Mesenchymal stem cell (in vitro differentiated cells and primary cell): Measurements from ENCODE around the gene THBS4.

ENCODE experiments used
- DNase-seq: peaks from one replicate; pipeline ENCODE4 v3.0.0-alpha.2; 2013
- H2AFZ ChIP-seq: one replicate; pipeline ENCODE4 v1.6.1; 2013; ENCODE audit warnings: low read depth, mild to moderate bottlenecking, control low read depth, inconsistent platforms, low read length, moderate library complexity
- H2AK5ac ChIP-seq: 2 replicates; pipeline ENCODE4 v1.6.1; 2013; ENCODE audit warnings: low read length, moderate library complexity, mild to moderate bottlenecking, inconsistent platforms; ENCODE audit not compliant: severe bottlenecking
- H2BK120ac ChIP-seq: one replicate; pipeline ENCODE4 v1.6.1; 2013; ENCODE audit warnings: low read depth, mild to moderate bottlenecking, inconsistent platforms, low read length, moderate library complexity
- H2BK12ac ChIP-seq, 2 experiments: one replicate each; pipeline ENCODE4 v1.6.1; 2013; ENCODE audit warnings: inconsistent platforms in 2 of 2, low read length in 2 of 2, mild to moderate bottlenecking in 2 of 2, moderate library complexity in 2 of 2, control low read depth in 1 of 2
- H2BK15ac ChIP-seq: one replicate; pipeline ENCODE4 v1.6.1; 2013; ENCODE audit warnings: mild to moderate bottlenecking, low read depth, inconsistent platforms; ENCODE audit not compliant: poor library complexity, severe bottlenecking
- H2BK5ac ChIP-seq: 2 replicates; pipeline ENCODE4 v1.6.1; 2013; ENCODE audit warnings: low read depth, mild to moderate bottlenecking, low read length, control low read depth, inconsistent platforms; ENCODE audit not compliant: poor library complexity, severe bottlenecking
- H3K14ac ChIP-seq, 2 experiments: one replicate each; pipeline ENCODE4 v1.6.1; 2013; ENCODE audit warnings: inconsistent platforms in 2 of 2, low read length in 2 of 2, control low read depth in 1 of 2, mild to moderate bottlenecking in 1 of 2, moderate library complexity in 1 of 2
- H3K18ac ChIP-seq, 2 experiments: one replicate each; pipeline ENCODE4 v1.6.1; 2013; ENCODE audit warnings: inconsistent platforms in 2 of 2, low read length in 2 of 2, control low read depth in 1 of 2, low read depth in 1 of 2, mild to moderate bottlenecking in 1 of 2
- H3K23ac ChIP-seq, 2 experiments: one replicate each; pipeline ENCODE4 v1.6.1; 2013; ENCODE audit warnings: inconsistent platforms in 2 of 2, low read length in 2 of 2, mild to moderate bottlenecking in 2 of 2, moderate library complexity in 2 of 2, control low read depth in 1 of 2
- H3K27ac ChIP-seq: 2 replicates; pipeline ENCODE4 v1.5.1; 2013; ENCODE audit warnings: mild to moderate bottlenecking, moderate library complexity, low read length, control low read depth, inconsistent platforms; ENCODE audit not compliant: poor library complexity, severe bottlenecking
- H3K27me3 ChIP-seq, 2 experiments: 2 replicates each; pipeline versions ENCODE4 v1.6.1 to v1.7.0; 2013; ENCODE audit warnings: low read length in 2 of 2, mild to moderate bottlenecking in 2 of 2, moderate library complexity in 2 of 2, control low read depth in 1 of 2, inconsistent platforms in 1 of 2; ENCODE audit not compliant: control insufficient read depth in 1 of 2, insufficient read depth in 1 of 2
- H3K36me3 ChIP-seq, 2 experiments: 2 replicates each; pipeline versions ENCODE4 v1.6.1 to v1.7.0; 2013; ENCODE audit warnings: low read length in 2 of 2, control low read depth in 1 of 2, inconsistent platforms in 1 of 2, low read depth in 1 of 2, mild to moderate bottlenecking in 1 of 2; ENCODE audit not compliant: insufficient read depth in 2 of 2, control insufficient read depth in 1 of 2
- H3K4ac ChIP-seq, 2 experiments: one replicate each; pipeline ENCODE4 v1.6.1; 2013; ENCODE audit warnings: inconsistent platforms in 2 of 2, low read length in 2 of 2, mild to moderate bottlenecking in 2 of 2, moderate library complexity in 2 of 2, control low read depth in 1 of 2, low read depth in 1 of 2
- H3K4me1 ChIP-seq: 2 replicates; pipeline ENCODE4 v1.6.1; 2013; ENCODE audit warnings: low read depth, low read length, control low read depth; ENCODE audit not compliant: control insufficient read depth, insufficient read depth
- H3K4me2 ChIP-seq: 2 replicates; pipeline ENCODE4 v1.6.1; 2013; ENCODE audit warnings: low read length, mild to moderate bottlenecking, inconsistent platforms; ENCODE audit not compliant: poor library complexity, severe bottlenecking
- H3K4me3 ChIP-seq, 2 experiments: 2 replicates each; pipeline versions ENCODE4 v1.5.1 to v1.7.0; 2013; ENCODE audit warnings: low read length in 2 of 2, mild to moderate bottlenecking in 2 of 2, control low read depth in 1 of 2, low read depth in 1 of 2; ENCODE audit not compliant: insufficient read depth in 1 of 2
- H3K79me1 ChIP-seq: replicated peaks from 2 replicates; pipeline ENCODE4 v1.6.1; 2013; ENCODE audit warnings: mild to moderate bottlenecking, control low read depth, low read length, inconsistent platforms; ENCODE audit not compliant: poor library complexity, severe bottlenecking
- H3K9ac ChIP-seq: 2 replicates; pipeline ENCODE4 v1.7.0; 2013; ENCODE audit warnings: mild to moderate bottlenecking, low read length, moderate library complexity
- H3K9me3 ChIP-seq: 2 replicates; pipeline ENCODE4 v1.7.0; 2013; ENCODE audit warnings: mild to moderate bottlenecking, low read length; ENCODE audit not compliant: control insufficient read depth
- H4K8ac ChIP-seq: one replicate; pipeline ENCODE4 v1.6.1; 2013; ENCODE audit warnings: inconsistent platforms, mild to moderate bottlenecking, low read length, moderate library complexity
- H4K91ac ChIP-seq: one replicate; pipeline ENCODE4 v1.6.1; 2013; ENCODE audit warnings: mild to moderate bottlenecking, low read length, inconsistent platforms
- WGBS: methylation state at CpG from one replicate; pipeline ENCODE4 v1.1.7; 2013; ENCODE audit warnings: mixed read lengths; 5-methylcytosine and 5-hydroxymethylcytosine counted together

THBS4 gene

GRCh38 chr5:80008995-80009765 lies 26.0 kb upstream of the THBS4 start:
- H3K14ac ChIP-seq = no peak overlapping the region
- H2BK120ac ChIP-seq = no peak overlapping the region
- H3K4me1 ChIP-seq = no peaks in the 10 kb centered on the region
- H3K79me1 ChIP-seq = no peaks in the 10 kb centered on the region
- no peaks in the 10 kb centered on the region for H3K27me3 ChIP-seq
- no peak overlapping the region for H3K9ac ChIP-seq
- no peak overlapping the region for H2BK5ac ChIP-seq
- no peak overlapping the region for H2AFZ ChIP-seq
- 85% methylated on average over 3 of the region's 4 CpGs for WGBS
- H3K23ac ChIP-seq = no peak overlapping the region
- no peak overlapping the region for H3K27ac ChIP-seq
- H4K8ac ChIP-seq = no peak overlapping the region
- H3K4me2 ChIP-seq = no peak overlapping the region
- no peaks in the 10 kb centered on the region for H3K36me3 ChIP-seq
- DNase-seq = no peak
- no peak overlapping the region for H3K18ac ChIP-seq
- no peak overlapping the region for H2BK15ac ChIP-seq
- no peak overlapping the region for H4K91ac ChIP-seq
- H3K9me3 ChIP-seq = no peaks in the 10 kb centered on the region
- no peak overlapping the region for H3K4me3 ChIP-seq
- no peak overlapping the region for H2BK12ac ChIP-seq
- H2AK5ac ChIP-seq = no peak overlapping the region
- no peak overlapping the region for H3K4ac ChIP-seq

DNA sequence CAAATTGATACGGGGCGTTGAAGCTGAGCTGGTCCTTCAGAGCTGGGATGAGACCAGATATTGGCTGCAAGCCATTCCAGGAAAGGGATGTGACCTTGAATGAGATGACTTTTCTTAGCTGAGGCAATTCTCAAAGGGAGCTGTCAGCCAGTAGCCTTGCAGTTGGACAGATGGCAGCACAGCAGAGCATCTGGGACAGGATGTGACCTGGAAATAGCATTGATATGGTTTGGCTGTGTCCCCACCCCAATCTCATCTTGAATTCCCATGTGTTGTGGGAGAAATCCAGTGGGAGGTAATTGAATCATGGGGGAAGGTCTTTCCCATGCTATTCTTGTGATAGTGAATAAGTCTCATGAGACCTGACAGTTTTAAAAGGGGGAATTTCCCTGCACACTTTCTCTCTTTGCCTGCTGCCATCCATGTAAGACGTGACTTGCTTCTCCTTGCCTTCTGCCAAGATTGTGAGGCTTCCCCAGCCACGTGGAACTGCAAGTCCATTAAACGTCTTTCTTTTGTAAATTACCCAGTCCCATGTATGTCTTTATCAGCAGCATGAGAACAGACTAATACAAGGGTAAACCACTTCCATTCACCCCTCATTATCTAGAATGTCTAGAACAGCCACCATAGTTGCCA lies 24.3 kb upstream of the THBS4 start:
- Histone ChIP-seq H3K4me2 (no peak overlapping the region), H2BK120ac (no peak overlapping the region), H4K8ac (no peak overlapping the region), H3K18ac (no peak overlapping the region), H3K27ac (no peak overlapping the region), H2BK5ac (no peak overlapping the region), H3K4ac (no peak overlapping the region), H3K4me1 (no peaks in the 10 kb centered on the region), H2AK5ac (no peak overlapping the region), H4K91ac (no peak overlapping the region), H3K14ac (no peak overlapping the region), H2AFZ (no peak overlapping the region), H2BK12ac (no peak overlapping the region), H3K36me3 (no peaks in the 10 kb centered on the region), H3K9ac (no peak overlapping the region), H2BK15ac (no peak overlapping the region), H3K79me1 (no peaks in the 10 kb centered on the region), H3K23ac (no peak overlapping the region), H3K9me3 (no peaks in the 10 kb centered on the region), H3K27me3 (no peaks in the 10 kb centered on the region), H3K4me3 (no peak overlapping the region)
- DNase-seq = no peak
- WGBS = 82% methylated on average over 5 of the region's 5 CpGs

DNA sequence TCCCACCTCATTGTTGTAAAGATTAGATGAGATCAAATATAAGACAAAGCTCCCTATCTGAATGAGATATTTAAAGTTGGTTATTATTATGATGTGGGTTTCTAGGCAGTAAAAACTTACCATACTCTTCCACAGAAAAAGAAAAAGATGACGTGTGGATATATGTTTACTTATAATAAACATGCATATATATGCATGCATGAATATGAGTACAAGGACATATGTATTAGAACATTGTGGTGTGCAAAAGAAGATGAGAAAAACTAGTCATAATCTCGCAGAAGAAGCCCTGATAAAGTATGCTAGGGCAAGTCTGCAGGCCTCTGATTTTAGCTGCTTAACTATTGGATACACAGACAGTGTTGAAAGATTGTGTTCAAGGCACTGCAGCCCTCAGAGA lies 10.1 kb upstream of the THBS4 start:
- no peak overlapping the region for H4K91ac ChIP-seq
- H3K9me3 ChIP-seq = no peaks in the 10 kb centered on the region
- H2BK5ac ChIP-seq = no peak overlapping the region
- H2AFZ ChIP-seq = no peak overlapping the region
- H3K4me2 ChIP-seq = no peak overlapping the region
- H3K18ac ChIP-seq = no peak overlapping the region
- H3K79me1 ChIP-seq = no peaks in the 10 kb centered on the region
- no peak overlapping the region for H2BK15ac ChIP-seq
- H3K23ac ChIP-seq = no peak overlapping the region
- H3K14ac ChIP-seq = no peak overlapping the region
- no peak overlapping the region for H2BK12ac ChIP-seq
- H3K27me3 ChIP-seq = peaks cover 0 to 16% of the 10 kb centered on the region in 2 experiments
- no peak overlapping the region for H3K4ac ChIP-seq
- no peaks in the 10 kb centered on the region for H3K4me1 ChIP-seq
- DNase-seq = no peak
- no peak overlapping the region for H3K9ac ChIP-seq
- WGBS = 82% methylated on average over 1 of the region's 2 CpGs
- H4K8ac ChIP-seq = no peak overlapping the region
- no peak overlapping the region for H2BK120ac ChIP-seq
- no peaks in the 10 kb centered on the region for H3K36me3 ChIP-seq
- H3K27ac ChIP-seq = no peak overlapping the region
- no peak overlapping the region for H2AK5ac ChIP-seq
- H3K4me3 ChIP-seq = no peak overlapping the region

- no peaks in the 10 kb centered on the region for H3K36me3 ChIP-seq
- no peak overlapping the region for H3K4me2 ChIP-seq
- no peak overlapping the region for H2BK120ac ChIP-seq
- no peak overlapping the region for H3K27ac ChIP-seq
- no peaks in the 10 kb centered on the region for H3K4me1 ChIP-seq
- H2BK12ac ChIP-seq = no peak overlapping the region
- H4K91ac ChIP-seq = no peak overlapping the region
- no peak overlapping the region for H2AFZ ChIP-seq
- H3K4ac ChIP-seq = no peak overlapping the region
- no peak overlapping the region for H4K8ac ChIP-seq
- no peaks in the 10 kb centered on the region for H3K9me3 ChIP-seq
- H2AK5ac ChIP-seq = no peak overlapping the region
- H3K79me1 ChIP-seq = no peaks in the 10 kb centered on the region
- no peak overlapping the region for H2BK15ac ChIP-seq
- H3K27me3 ChIP-seq = peaks cover 4 to 16% of the 10 kb centered on the region in 2 experiments
- no peak overlapping the region for H3K23ac ChIP-seq
- H3K18ac ChIP-seq = no peak overlapping the region
- no peak overlapping the region for H3K9ac ChIP-seq
- DNase-seq = no peak
- H2BK5ac ChIP-seq = no peak overlapping the region
- H3K14ac ChIP-seq = no peak overlapping the region
- H3K4me3 ChIP-seq = no peak overlapping the region
Observed at GRCh38 chr5:80026841-80027240, 8.3 kb upstream of the THBS4 start.
